Lower leg skin (tissue), 3 donors: ENCODE data around the gene STAB1.

Experiments used
- POLR2A ChIP-seq, 2 donors: fragments of 450-650 bp; IDR thresholded peaks; one replicate each; pipeline ENCODE4 v1.6.1; 2016 to 2017; ENCODE audit warnings: antibody characterized with exemption in 2 of 2, mild to moderate bottlenecking in 1 of 2, moderate library complexity in 1 of 2
- TF ChIP-seq, protein P1 (sequence below), 3 donors: fragments of 450-650 bp; IDR thresholded peaks; one replicate each; pipeline ENCODE4 v1.5.1; 2016; ENCODE audit warnings: antibody characterized with exemption in 3 of 3, mild to moderate bottlenecking in 3 of 3, moderate library complexity in 2 of 3

DNA sequence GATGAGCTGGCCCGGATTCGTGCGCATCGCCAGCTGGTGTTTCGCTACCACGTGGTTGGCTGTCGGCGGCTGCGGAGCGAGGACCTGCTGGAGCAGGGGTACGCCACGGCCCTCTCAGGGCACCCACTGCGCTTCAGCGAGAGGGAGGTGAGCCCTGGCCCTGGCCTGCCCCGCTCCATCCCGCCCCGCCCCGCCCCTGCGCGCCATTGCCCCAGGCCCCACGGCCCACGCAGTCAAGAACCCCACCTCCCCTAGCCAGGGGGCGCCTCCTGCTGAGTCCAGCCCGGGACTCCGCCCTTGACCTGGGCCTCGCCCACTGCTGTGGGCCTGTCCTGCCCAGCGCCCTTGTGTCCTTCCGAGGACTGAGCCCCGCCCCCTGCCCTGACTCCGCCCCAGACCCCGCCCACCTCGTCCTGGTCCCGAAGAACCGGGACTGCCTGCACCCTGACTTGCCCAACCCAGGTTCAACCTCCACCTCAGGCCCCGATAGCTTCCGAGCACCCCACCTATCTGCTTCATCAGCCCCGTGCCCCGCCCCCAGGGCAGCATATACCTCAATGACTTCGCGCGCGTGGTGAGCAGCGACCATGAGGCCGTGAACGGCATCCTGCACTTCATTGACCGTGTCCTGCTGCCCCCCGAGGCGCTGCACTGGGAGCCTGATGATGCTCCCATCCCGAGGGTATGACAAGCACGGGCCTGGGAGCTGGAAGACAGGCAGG, 23.7 kb downstream of the STAB1 start:
- TF ChIP-seq, protein P1, sequence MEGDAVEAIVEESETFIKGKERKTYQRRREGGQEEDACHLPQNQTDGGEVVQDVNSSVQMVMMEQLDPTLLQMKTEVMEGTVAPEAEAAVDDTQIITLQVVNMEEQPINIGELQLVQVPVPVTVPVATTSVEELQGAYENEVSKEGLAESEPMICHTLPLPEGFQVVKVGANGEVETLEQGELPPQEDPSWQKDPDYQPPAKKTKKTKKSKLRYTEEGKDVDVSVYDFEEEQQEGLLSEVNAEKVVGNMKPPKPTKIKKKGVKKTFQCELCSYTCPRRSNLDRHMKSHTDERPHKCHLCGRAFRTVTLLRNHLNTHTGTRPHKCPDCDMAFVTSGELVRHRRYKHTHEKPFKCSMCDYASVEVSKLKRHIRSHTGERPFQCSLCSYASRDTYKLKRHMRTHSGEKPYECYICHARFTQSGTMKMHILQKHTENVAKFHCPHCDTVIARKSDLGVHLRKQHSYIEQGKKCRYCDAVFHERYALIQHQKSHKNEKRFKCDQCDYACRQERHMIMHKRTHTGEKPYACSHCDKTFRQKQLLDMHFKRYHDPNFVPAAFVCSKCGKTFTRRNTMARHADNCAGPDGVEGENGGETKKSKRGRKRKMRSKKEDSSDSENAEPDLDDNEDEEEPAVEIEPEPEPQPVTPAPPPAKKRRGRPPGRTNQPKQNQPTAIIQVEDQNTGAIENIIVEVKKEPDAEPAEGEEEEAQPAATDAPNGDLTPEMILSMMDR (IDR thresholded peaks at IDR 0.05) = no peak
- no peak for TF ChIP-seq POLR2A (IDR thresholded peaks at IDR 0.05)
